PC-9 (cell line): ENCODE measurements around the gene C2CD4C.

Experiments used
- CTCF ChIP-seq: fragments of 200-600 bp; sonication (generic); conservative IDR thresholded peaks from 2 replicates; pipeline ENCODE4 v1.6.1; 2017; ENCODE audit warnings: mixed run types, antibody characterized with exemption, mild to moderate bottlenecking, moderate library complexity
- EZH2 ChIP-seq: fragments of 200-600 bp; sonication (generic); IDR thresholded peaks from 2 replicates; pipeline ENCODE4 v1.8.0; 2017; ENCODE audit warnings: antibody characterized with exemption, low read depth

- TF ChIP-seq CTCF (no peak), EZH2 (no peak)
Measured at GRCh38 chr19:458091-459042, 49.4 kb upstream of the C2CD4C start.
